ENCODE measurements around the gene VMO1.
A peak's percentile ranks its signal among the peaks of the same experiment; 100 is the strongest.
"Not testable (repeated sequence)": the region's sequence is repeated elsewhere in the genome, so short reads cannot be mapped to it uniquely, and the experiment has no call there.

VMO1 gene

GRCh38 chr17:4786106-4786511 lies at the start of gene VMO1:
Gene VMO1, minus strand, starts transcription at chr17:4786364. Its CDS starts 12 bp downstream, at chr17:4786352.
- DNase-seq = no peak

GRCh38 chr17:4834681-4835020 lies 48.5 kb upstream of the VMO1 start:
- DNase-seq = no peak

GRCh38 chr17:4833941-4834680 lies 47.9 kb upstream of the VMO1 start:
- DNase-seq = peak; percentile 56

GRCh38 chr17:4833178-4833940 lies 47.2 kb upstream of the VMO1 start, which contains the start of gene MINK1:
Gene MINK1, plus strand, starts transcription at chr17:4833340. Its CDS starts 244 bp downstream, at chr17:4833584.
- peak; percentile 94 for DNase-seq

GRCh38 chr17:4832829-4833177 lies 46.6 kb upstream of the VMO1 start:
- not testable (repeated sequence) for DNase-seq

- DNase-seq = no peak
These were observed 41.2 kb upstream of the VMO1 start for GRCh38 chr17:4827399-4827798.

GRCh38 chr17:4823373-4824089 lies 37.4 kb upstream of the VMO1 start:
- DNase-seq = no peak

GRCh38 chr17:4822835-4823234 lies 36.7 kb upstream of the VMO1 start:
- DNase-seq = no peak

- no peak for DNase-seq
These were observed 32.1 kb upstream of the VMO1 start for GRCh38 chr17:4818276-4818675.

GRCh38 chr17:4816826-4817225 lies 30.7 kb upstream of the VMO1 start:
- DNase-seq = no peak

GRCh38 chr17:4815043-4815675 lies 29.0 kb upstream of the VMO1 start:
- DNase-seq = no peak

GRCh38 chr17:4812690-4813089 lies 26.5 kb upstream of the VMO1 start:
- DNase-seq = no peak

- no peak for DNase-seq
These were observed 25.3 kb upstream of the VMO1 start for GRCh38 chr17:4811471-4811870.

GRCh38 chr17:4810696-4811290 lies 24.6 kb upstream of the VMO1 start:
- DNase-seq = no peak

- peak; percentile 66 for DNase-seq
These were observed 22.2 kb upstream of the VMO1 start for GRCh38 chr17:4808378-4808767.

GRCh38 chr17:4807605-4808377 lies 21.6 kb upstream of the VMO1 start:
- DNase-seq = peak; percentile 52

- DNase-seq = peak; percentile 90
These were observed 20.8 kb upstream of the VMO1 start, which contains the start of gene PLD2 for GRCh38 chr17:4806777-4807604. Gene PLD2, plus strand, starts transcription at chr17:4807152. Its CDS starts 621 bp downstream, at chr17:4807773.

- DNase-seq = no peak
These were observed 20.3 kb upstream of the VMO1 start for GRCh38 chr17:4806456-4806776.

GRCh38 chr17:4802228-4802627 lies 16.1 kb upstream of the VMO1 start, which contains the start of gene C17orf114:
Gene C17orf114, minus strand, starts transcription at chr17:4802328.
- no peak for DNase-seq

- DNase-seq = no peak
These were observed 14.5 kb upstream of the VMO1 start for GRCh38 chr17:4800462-4801196.

Data from femur (tissue), 1 donor.